T-helper 2 cell (primary cell): ENCODE results near the gene MTHFSD.

Experiments
- DNase-seq, 5 experiments: peaks; one replicate each; pipeline versions ENCODE4 v3.0.0 to v3.0.0-alpha.2; 2012 to 2022

The MTHFSD gene

DNA sequence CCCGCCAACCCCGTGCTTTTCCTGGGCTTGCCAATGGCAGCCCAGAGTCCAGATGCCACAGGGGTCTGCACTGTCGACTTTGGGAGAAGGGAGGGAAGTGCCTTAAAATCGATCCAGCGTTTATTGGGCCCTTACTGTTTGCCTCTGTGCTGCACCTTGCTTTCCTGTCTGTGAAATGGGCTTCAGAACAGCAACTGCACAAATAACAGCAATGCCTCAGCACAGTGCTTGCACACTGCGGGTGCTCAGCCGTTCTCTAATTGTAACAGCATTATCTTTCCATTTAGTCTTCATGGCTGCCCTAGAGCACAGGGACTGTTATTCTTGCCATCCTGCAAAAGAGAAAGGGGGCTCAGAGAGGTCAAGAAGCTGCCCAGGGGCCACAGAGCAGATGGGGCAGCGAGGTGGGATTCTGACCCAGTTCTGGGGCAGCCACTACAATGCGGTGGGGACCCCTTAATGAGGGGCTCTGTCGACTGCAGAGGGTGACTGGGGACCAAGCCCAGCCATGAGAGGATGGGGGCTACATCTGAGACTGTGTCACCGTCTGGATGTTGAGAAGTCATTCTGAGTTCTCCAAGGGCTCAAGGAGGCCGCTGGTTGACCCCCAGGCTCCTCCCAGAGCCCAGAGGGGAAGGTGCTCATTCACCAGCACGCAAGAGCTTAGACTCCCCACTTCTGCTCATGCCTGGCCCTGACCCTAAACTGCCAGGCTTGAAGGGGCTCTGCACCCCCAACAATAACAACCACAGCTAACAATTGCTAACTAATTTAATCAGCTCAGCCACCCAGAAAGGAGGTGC, 54.1 kb downstream of the MTHFSD start:
- no peak for DNase-seq

DNA sequence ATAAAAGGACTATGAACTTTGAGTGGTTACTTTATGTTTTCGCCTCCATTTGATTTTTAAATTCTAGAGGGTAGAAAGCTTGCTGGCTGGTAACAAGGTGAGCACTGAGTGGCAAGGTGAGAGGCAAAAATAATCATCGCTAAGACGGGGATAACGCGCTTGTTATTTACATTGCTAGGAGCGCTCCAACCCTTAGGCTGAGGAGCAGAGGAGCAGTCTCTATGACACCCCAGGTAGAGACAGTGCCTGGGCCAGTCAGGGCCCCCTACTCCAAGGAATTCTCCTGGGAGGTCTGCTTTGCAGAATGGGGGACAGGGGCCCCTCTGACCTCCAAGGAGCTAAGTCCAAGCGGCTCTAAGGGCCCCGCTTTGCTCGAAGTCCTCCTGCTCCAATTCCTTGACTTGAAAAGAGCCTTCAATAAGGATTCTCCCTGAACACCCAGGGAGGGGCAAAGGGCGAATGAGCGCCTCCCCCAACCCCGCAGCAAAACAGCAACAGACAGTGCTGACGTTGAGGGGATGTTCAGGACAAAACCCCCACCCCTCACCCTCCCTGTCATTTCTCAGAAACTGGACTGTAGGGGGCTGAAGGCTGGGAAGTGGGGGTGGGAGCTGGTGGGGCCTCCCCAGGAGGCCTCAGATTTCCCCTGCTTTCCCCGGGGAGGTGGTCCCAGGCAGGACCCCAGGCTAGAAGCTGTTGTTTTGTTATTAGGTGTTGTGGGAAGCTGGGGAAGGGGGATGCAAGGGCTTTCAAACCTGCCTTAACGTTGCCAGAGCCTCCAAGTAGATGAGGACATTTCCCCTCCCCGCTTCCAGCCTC, 54.9 kb downstream of the MTHFSD start:
- no peak for DNase-seq

DNA sequence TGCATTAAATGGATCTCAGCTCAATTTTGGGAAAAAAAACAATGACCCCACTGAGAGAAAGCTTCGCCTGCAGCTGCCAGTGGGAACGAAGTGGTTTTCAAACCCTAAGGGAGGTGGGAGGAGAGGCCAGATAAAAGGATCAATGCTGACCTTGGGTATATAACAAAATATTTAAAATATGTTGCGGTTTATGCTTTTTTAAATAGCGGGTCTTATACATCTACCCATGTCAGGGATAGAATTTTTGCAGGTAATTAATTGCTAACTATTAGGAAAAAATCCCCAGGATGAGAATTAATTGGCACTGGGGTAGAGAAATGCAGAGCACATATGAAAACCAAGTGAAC, 55.6 kb downstream of the MTHFSD start:
- DNase-seq, result no peak

DNA sequence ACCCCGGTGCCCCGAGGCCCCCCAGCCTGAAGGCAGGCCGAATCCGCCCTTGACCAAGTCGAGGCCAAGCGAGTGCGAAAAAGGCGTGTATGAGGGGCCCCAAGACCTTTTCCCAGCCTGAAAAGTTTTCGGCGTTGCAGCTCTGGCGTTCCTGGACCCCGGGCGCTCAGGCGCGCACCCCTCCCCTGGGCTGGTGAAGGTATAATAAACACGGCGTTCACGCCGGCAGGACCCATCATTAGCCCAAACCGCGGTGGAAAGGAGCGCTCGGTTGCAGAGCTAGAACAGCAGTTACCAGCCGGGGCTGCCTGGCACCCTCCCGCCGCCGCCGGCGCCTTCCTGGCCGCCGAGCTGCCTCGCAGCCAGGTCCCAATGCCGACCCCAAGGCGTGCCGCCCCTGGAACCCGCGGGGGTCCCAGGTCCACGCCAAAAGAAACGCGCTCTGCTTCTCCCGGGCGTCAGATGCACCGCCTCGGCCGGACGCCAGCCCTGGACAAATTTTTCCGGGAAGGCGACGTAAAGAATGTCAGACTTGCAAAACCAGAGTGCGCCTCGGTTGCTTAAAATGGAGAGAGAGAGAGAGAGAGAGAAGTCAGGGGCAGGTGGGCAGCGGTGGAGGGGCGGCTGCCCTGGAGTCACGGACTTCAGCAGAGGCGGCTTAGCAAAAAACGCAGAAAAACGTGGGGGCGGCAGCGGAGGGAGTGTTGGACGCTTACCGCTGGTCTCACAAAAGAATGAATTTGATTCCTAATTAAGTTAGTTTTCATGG, 56.2 kb downstream of the MTHFSD start:
- DNase-seq, result no peak

DNA sequence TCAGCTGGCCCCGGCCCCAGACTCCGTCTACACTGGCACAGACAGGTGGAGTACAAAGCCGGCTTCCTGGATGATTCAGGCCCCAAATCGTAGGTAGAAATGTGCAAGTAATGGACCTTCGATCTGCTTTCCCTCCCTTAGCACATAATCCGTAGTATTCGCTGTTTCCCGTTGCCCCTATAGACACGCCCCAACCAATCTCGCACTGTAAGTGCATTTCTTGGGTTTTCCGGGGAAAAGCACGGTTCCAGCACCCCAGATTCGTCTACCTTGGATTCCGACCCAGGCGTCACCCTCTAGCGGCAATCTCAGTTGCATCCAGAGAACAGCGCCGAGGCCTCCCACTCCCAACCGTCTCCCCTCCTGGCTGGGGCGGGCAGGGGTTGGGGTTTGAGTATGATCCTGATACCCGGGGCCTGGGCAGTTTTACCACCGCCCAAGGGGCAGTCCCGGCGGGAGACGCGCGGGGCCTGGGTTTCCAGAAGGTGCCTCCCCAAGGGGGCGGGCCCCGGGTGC, 56.8 kb downstream of the MTHFSD start:
- no peak for DNase-seq

DNA sequence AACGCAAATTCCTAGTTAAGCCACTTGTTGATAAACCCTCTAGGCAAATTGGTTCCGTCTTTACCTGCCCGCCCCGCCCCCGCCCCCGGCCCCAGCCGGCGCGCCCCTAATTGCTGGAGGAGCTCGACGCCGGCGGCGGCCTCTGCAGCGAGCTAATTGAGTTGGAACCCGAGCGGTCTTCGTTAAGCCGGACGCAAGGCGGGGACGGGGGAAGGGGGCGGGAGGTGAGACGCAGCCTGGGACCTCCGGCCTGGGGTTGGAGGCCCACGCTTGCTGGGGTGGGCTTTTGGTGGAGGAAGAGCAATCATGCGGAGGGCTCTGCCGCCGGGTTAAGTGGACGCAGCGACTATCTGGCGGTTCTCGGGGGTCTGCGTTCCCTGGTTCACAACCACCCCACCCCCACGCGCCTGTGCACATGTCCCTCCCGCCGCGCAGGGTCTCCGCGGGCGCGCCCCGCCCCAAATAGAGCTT, 57.4 kb downstream of the MTHFSD start:
- DNase-seq, result no peak

DNA sequence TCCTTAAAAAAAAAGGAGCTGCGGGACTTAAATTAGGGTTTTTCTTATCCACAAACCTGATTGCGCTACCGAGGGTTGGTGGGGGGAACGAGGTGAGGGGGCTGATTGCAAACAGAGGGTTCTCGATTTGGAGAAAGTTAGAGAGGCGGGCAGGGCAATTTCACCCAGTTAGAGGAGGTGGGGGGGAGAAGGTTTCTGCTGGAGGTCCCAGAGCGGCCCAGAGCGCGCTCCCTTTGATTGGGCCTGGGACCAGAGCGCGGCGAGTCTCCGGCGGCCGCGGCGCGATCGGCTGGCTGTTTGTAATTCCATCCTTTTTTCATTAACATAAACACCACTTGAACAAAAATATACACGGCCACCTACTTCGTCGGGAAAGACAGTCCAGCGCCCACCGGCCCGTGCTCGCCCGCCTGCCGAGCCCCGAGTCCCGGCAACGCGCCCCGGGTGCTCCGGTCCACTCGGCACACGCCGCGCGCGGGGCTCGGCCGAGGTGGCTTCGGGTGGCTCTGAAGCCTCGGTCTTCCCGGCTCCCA, 58.0 kb downstream of the MTHFSD start:
- DNase-seq, result no peak

DNA sequence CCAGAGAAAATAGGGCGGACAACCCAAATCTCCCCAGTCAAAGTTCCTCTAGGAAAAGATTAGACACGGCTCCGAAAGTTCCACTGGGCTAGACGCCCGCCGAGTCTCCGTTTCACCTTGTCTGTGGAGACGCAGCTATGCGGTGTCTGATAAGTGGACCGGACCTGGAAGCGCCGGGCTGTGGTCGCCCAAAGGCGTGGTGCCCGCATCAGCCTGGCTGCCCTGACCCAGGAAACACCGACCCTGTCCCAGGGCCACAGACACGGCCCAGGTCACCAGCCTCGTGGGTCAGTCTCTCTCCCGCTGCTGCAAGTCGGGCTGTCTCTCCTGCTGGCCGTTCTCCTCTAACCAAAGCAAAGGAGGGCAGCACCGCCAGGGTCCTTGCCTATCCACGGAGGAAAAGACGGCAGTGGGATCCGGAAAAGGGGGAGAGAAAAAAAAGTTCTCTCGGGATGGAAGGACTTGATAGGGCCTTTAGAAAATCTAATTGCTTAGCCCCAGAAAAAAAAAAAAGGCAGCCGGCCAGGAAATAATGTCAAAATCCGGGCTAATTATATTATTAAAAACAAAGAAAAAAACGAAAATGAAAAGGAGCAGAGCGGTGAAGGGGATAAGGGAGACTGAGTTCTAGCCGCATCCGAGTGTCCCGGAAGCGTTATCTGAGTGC, 58.6 kb downstream of the MTHFSD start:
- DNase-seq, result no peak

DNA sequence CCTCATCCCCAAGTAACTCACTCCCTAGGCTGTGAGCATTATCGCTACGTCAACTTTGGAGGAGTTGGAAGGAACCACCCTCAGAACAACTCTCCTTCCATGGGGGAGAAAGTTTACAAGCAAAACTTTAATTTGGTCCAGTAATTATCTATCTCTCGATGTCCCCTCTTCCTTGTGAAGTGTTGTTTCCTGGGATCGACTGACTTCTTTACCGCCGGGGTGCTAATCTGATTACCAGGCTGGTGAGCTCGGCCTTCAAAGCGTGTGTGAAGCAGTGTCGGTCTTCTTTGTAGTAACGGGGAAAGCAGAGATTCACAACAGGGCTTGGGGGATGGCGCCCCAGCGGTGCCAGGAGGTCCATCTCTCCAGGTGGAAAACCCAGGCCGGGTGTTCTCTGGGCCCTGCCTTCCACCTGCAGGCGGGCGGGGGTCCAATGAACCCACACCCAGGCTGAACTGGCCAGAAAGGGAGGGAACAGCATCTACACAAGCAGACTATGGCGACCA, 59.2 kb downstream of the MTHFSD start:
- DNase-seq, result no peak

DNA sequence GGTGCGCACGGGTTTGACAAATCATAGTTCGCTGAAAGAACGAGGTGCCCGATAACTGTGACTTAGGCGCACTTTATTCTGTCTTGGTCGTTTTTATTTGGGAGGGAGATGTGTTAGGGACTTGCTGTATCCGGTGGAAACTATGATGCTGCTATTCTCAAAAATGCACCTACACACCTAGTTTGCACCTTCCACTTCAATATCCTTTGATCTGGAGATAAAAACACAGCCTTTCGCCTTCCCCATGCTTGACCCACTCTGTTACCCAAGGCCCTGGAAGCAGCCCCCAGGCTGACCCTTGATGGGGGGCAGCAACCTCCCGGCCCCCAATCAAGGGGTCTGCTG, 59.7 kb downstream of the MTHFSD start:
- no peak for DNase-seq

DNA sequence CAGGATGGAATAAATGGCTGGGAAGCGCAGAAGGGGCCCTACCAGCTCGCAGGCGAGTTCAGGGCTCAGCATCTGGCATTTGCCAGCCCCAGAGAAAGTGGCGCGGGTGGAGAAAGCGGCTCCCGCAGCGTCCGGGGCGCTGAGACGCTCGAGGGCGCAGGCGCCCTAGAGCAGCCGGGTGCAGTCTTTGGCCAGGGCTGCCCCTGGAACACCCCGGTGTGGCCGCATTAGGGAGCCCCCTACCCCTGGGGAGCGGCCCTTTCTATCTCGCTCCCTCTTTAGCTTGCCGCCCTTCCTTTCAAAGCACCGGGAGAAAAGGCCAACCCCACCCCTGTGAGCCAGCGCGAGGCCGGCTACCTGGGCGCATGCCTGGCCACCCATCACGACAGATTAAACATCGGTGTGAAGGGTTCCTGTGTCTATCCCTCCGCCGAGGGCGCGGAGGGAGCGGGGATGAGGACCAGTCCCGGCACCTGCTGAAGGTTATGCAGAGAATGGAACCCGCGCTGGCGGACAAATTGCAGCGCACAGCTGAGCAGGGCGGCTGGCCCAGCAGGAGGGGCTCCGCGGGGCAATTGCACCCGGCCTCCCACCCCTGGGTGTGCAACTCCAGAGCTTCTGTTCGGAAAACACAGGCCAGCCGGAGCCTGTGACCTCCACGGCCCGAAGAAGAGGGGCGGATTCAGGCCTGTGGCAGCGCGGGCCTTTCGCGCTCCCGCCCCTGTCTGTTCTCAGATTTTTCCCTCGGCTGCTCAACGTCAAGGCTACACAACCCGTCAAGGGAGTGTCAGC, 60.3 kb downstream of the MTHFSD start:
- no peak for DNase-seq

DNA sequence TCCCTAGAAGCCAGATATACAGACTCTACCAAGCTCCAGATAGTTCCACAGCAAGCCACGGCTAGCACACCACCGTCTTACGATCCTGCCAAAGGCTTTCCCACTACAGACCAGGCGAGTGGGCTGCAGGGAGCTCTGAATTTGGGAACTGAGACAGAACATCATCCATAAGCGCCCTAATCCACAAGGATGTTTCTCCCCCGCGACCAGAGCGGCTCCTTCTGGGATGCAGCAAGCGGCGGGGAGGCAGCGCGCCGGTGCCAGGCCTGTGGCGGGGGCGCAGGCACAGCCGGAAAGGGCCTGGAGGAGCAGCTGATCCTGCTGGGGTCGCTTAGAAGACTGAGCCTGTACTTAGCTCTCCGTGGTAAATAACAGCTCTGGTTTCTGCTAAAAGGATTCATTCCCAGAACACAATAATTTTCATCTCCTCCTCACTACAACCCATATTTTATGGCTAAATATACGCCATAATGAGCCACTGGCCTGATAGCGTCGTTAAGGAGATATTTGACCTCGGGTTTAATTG, 60.9 kb downstream of the MTHFSD start:
- DNase-seq, result no peak

DNA sequence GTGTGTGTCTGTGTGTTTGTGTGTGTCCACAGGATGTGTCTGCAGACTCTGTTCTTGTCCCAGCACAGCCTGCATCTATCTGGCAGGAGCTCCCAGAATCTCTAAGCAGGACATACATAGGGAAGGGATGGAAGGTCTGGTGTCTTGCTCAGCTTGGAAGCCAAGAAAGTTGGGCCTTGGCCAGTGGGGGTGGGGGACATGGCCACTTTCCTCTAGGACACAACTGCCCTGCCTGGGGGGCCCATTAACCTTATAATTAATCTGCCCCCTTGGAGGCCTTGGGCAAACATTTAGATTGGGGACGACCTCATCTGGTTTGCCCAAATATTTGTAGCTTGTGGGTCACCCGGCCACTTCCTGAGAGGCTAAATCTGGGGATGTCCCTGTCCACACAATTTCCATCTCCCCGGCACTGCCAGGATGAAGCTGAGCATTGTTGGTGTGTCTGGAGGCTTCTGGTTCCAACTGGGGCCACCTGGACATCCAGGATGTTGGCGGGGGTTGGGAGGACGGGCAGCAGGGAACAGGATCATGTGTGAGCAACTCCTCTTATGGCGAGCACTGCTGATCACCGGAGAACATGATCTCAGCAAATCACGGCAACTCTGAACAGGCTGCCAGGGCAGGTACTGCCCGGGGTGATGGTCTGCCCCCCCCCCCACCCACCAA, 61.9 kb downstream of the MTHFSD start:
- no peak for DNase-seq

DNA sequence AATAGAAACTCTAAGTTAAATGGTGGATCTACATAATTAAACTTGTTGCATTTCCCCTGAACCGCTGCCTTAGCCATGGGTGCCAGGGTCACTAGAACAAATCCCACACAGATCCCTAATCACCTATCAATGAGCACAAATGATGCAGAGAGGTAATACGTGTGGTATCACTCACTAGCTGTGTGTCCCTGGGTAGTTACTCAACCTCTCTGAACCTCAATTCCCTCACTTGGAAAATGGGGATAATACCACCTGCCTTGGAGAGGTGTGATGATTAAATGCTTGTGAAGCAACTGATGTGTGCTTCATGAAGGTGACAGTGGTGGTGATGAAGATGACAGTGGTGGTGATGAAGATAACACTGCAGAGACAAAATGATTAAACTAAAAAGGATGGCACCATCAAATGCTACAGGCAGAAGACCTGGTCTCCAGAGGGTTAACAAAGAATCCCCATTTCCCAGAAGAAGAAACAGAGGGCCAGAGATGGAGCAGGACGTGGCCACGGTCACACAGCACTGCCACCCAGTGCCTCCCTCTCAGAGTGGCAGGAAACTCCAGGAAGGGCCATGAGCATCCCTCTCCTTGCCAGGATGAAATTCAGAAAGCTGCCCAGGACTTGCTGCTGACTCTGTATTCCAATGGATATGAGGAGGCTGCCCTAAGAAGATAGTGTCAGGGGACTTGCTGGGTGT, 62.6 kb downstream of the MTHFSD start:
- DNase-seq, result no peak

DNA sequence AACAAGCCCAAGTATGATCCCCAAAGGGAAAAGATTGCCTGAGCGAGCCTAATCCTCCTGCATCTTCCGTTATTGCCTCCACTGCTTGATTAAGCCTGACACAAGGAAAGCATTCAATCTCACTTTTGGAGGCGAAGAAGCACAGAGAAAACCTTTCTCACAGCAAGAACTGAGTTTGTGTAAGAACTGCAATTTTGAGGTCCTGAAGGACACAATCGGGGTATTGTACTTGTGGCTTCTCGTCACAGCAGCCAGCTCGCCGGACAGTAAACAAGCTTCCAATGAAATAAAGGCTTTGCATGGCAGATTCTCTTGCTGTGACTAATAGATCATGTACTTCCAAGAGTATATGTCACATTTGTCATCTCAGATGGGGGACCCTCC, 63.4 kb downstream of the MTHFSD start:
- no peak for DNase-seq

DNA sequence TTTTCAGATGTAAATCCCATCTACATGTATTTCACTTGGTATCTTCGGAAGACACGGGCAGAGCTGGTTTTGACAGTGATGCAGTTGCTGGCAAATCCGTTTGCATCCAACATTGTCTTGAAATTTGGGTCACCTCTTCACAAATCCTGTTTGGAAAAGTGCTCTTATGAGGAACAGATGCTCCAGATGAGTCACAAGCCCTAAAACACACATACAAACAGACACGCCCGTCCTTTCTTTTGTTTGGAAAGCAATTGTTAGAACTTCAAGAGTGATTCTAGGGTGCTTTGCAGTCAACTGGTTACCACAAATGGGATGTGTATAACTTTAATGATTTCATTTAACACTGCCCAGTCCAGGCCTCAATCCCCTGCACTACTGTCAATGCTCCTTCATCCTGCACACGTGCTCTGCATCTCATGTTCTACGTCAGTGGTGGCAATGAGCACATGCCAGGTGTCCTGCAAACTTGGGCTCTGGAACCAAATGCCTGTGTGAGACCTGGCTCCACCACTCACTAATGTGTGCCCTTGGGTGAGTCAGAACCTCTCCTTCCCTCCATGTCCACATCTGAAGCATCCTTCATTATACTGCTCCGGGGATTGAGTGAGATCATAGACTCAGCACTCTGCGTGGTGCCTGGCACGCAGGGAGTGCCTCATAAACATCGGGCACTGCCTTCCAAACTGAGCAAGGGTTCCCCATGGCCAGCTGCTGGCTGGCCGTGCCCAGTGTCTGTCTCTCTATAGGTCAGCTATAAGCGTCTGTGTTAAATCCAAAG, 64.0 kb downstream of the MTHFSD start:
- no peak for DNase-seq

DNA sequence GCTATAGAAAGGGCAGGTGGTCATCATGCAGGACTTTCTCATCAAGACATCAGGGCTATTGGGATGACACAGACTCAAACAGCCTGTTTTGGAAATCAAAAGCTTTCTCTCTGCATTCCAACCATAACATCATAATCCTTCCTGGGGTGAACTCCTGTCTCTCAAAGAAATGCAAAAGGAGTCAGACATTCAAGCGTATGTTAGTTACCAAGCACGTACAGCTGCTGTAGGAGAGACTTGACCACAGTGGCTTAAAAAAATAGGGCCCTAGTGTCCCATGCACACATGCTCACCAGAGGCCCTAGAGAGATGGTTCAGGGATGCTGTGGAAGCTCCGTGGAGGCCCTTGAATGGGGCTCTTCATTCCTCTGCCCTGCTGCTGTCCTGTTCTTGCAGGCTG, 69.3 kb downstream of the MTHFSD start:
- no peak for DNase-seq

DNA sequence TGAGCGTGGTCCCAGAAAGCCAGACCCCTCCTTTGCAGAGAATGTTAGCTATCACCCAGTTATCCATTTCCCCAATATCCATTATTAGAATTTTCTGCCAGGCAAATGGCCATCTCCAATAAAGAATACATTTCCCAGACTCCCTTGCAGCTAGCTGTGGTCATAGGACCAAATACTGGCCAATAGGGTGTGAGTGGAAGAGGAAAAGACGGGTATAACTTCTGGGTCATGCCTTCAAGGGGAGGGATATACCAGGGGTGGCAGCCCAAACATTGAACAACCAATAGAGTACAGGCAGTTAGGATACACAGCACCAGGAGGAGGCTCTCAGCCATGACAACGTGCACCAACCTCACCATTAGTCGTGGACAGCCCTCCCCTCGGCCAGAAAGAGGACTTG, 70.8 kb downstream of the MTHFSD start:
- DNase-seq, result no peak

DNA sequence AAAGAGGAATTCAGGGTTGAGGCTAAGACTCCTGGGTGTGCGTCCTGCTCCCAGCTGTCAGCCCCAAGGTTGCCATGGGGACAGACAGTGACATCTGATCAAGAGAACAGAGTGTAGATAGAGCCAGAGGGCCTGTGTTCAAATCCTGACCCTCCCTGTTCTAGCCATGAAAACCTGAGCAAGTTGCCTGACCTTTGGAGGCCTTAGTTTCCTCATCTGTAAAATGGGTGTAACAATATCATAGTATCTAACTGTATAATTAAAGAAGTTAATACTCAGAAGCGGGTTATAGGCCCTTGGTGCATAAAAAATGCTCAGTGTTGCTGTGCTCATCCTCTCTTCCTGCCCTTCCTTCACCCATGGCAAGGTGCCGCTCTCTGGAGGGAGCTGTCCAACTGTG, 73.4 kb downstream of the MTHFSD start:
- no peak for DNase-seq
